Neural cell (in vitro differentiated cells): ENCODE data around the gene BCAT1. TPM values are rescaled to one million over a fixed set of nuclear protein-coding genes. Genes with fewer than 3 reads are reported as not detected.

Experiments
- H2AFZ ChIP-seq: fragments of 200-600, 300-800 bp; sonication (generic), shearing (Covaris generic); 2 replicates; pipeline ENCODE4 v1.6.0; 2014; ENCODE audit warnings: low read depth, mild to moderate bottlenecking, antibody characterized with exemption, low read length, moderate library complexity
- H3F3A ChIP-seq: fragments of 200-600 bp; shearing (Covaris generic); 2 replicates; pipeline ENCODE4 v1.6.1; 2016; ENCODE audit warnings: mild to moderate bottlenecking, moderate library complexity, mixed read lengths, antibody characterized with exemption, low read length; ENCODE audit not compliant: insufficient read depth, poor library complexity, severe bottlenecking
- H3K27ac ChIP-seq: fragments of 200-600, 300-800 bp; sonication (generic), shearing (Covaris generic); 2 replicates; pipeline ENCODE4 v1.5.1; 2014; ENCODE audit warnings: mild to moderate bottlenecking, low read length, moderate library complexity
- H3K27me3 ChIP-seq: fragments of 300-800, 200-600 bp; sonication (generic), shearing (Covaris generic); 2 replicates; pipeline ENCODE4 v1.6.0; 2014; ENCODE audit warnings: mild to moderate bottlenecking, low read depth, low read length, moderate library complexity; ENCODE audit not compliant: insufficient read depth
- H3K36me3 ChIP-seq: fragments of 300-800, 200-600 bp; sonication (generic), shearing (Covaris generic); 2 replicates; pipeline ENCODE4 v1.5.1; 2014; ENCODE audit warnings: mild to moderate bottlenecking, antibody characterized with exemption, low read length, moderate library complexity; ENCODE audit not compliant: insufficient read depth
- H3K4me2 ChIP-seq: fragments of 300-800, 200-600 bp; sonication (generic), shearing (Covaris generic); 2 replicates; pipeline ENCODE4 v1.6.0; 2014; ENCODE audit warnings: mild to moderate bottlenecking, low read length
- H3K4me3 ChIP-seq: fragments of 300-800, 200-600 bp; sonication (generic), shearing (Covaris generic); 2 replicates; pipeline ENCODE4 v1.5.1; 2014; ENCODE audit warnings: mild to moderate bottlenecking, low read length, moderate library complexity
- H3K79me2 ChIP-seq: fragments of 200-600 bp; shearing (Covaris generic); replicated peaks from 2 replicates; pipeline ENCODE4 v1.6.0; 2014; ENCODE audit warnings: mild to moderate bottlenecking, low read length, moderate library complexity; ENCODE audit not compliant: insufficient read depth
- H3K9ac ChIP-seq: fragments of 300-800, 200-600 bp; sonication (generic), shearing (Covaris generic); 2 replicates; pipeline ENCODE4 v1.6.1; 2016; ENCODE audit warnings: mild to moderate bottlenecking, low read length, mixed read lengths
- H3K9me2 ChIP-seq: fragments of 200-600 bp; shearing (Covaris generic); 2 replicates; pipeline ENCODE4 v1.6.1; 2016; ENCODE audit warnings: mild to moderate bottlenecking, low read length, mixed read lengths; ENCODE audit not compliant: insufficient read depth
- H3K9me3 ChIP-seq: fragments of 200-600, 300-800 bp; sonication (generic), shearing (Covaris generic); 2 replicates; pipeline ENCODE4 v1.6.1; 2016; ENCODE audit warnings: mild to moderate bottlenecking, mixed run types, low read length, moderate library complexity, mixed read lengths
- H4K20me1 ChIP-seq: fragments of 200-600 bp; shearing (Covaris generic); 2 replicates; pipeline ENCODE4 v1.6.1; 2016; ENCODE audit warnings: mild to moderate bottlenecking, mixed run types; ENCODE audit not compliant: insufficient read depth
- EP300 ChIP-seq: fragments of 450-650 bp; conservative IDR thresholded peaks from 2 replicates; pipeline ENCODE4 v1.6.1; 2014; ENCODE audit warnings: antibody characterized with exemption, mild to moderate bottlenecking, moderate library complexity; ENCODE audit not compliant: poor library complexity, severe bottlenecking
- EZH2 ChIP-seq: fragments of 200-600, 300-800 bp; shearing (Covaris generic), sonication (generic); IDR thresholded peaks from 2 replicates; pipeline ENCODE4 v1.6.1; 2014; ENCODE audit warnings: antibody characterized with exemption, low read length, borderline replicate concordance, mild to moderate bottlenecking; ENCODE audit not compliant: insufficient read depth, poor library complexity, severe bottlenecking
- MXI1 ChIP-seq: fragments of 450-650 bp; conservative IDR thresholded peaks from 2 replicates; pipeline ENCODE4 v1.6.1; 2014; ENCODE audit warnings: antibody characterized with exemption, mild to moderate bottlenecking; ENCODE audit not compliant: poor library complexity, severe bottlenecking
- POLR2AphosphoS5 ChIP-seq: IDR thresholded peaks from 2 replicates; pipeline ENCODE4 v1.6.1; 2012
- RAD21 ChIP-seq: fragments of 450-650 bp; conservative IDR thresholded peaks from 2 replicates; pipeline ENCODE4 v1.6.1; 2014; ENCODE audit warnings: antibody characterized with exemption, mild to moderate bottlenecking, moderate library complexity
- REST ChIP-seq: IDR thresholded peaks from 2 replicates; pipeline ENCODE4 v1.6.1; 2012; ENCODE audit warnings: borderline replicate concordance
- SMC3 ChIP-seq: fragments of 450-650 bp; conservative IDR thresholded peaks from 2 replicates; pipeline ENCODE4 v1.6.1; 2014; ENCODE audit warnings: antibody characterized with exemption, mild to moderate bottlenecking, moderate library complexity; ENCODE audit not compliant: poor library complexity
- TAF1 ChIP-seq: IDR thresholded peaks from 2 replicates; pipeline ENCODE4 v1.6.1; 2012; ENCODE audit warnings: low read depth
- polyA plus RNA-seq: library from polyadenylated mRNA; depleted of rRNA; stranded (reverse); fragments of >200 nt; gene quantifications from 2 replicates; pipeline ENCODE4 v1.2.3, GENCODE V29; 2014
- TF ChIP-seq, protein P1 (sequence below): fragments of 450-650 bp; IDR thresholded peaks from 2 replicates; pipeline ENCODE4 v1.5.1; 2014; ENCODE audit warnings: antibody characterized with exemption, mild to moderate bottlenecking, moderate library complexity; ENCODE audit not compliant: poor library complexity, severe bottlenecking

Gene BCAT1
- polyA plus RNA-seq, 1 donor from 2014 or later = 31.3 TPM

- Histone ChIP-seq H3K79me2 (no peaks in the 10 kb centered on the region), H2AFZ (peak overlapping the region; percentile 43), H3K27ac (peak overlapping the region; percentile 63), H3K9me2 (no peaks in the 10 kb centered on the region), H4K20me1 (no peaks in the 10 kb centered on the region), H3F3A (peaks cover 4% of the 10 kb centered on the region), H3K9me3 (no peaks in the 10 kb centered on the region), H3K4me2 (peak overlapping the region; percentile 70), H3K9ac (peak overlapping the region; percentile 73), H3K4me3 (peak overlapping the region; percentile 68), H3K27me3 (no peaks in the 10 kb centered on the region), H3K36me3 (no peaks in the 10 kb centered on the region)
- peak; percentile 73 for TF ChIP-seq POLR2AphosphoS5
- TF ChIP-seq EP300 = peak; percentile 13
- peak; percentile 67 for TF ChIP-seq MXI1
- no peak for TF ChIP-seq SMC3
- TF ChIP-seq REST = peak; percentile 75
- no peak for TF ChIP-seq EZH2
- TF ChIP-seq RAD21 = no peak
- TF ChIP-seq TAF1 = peak; percentile 60
- TF ChIP-seq, protein P1, sequence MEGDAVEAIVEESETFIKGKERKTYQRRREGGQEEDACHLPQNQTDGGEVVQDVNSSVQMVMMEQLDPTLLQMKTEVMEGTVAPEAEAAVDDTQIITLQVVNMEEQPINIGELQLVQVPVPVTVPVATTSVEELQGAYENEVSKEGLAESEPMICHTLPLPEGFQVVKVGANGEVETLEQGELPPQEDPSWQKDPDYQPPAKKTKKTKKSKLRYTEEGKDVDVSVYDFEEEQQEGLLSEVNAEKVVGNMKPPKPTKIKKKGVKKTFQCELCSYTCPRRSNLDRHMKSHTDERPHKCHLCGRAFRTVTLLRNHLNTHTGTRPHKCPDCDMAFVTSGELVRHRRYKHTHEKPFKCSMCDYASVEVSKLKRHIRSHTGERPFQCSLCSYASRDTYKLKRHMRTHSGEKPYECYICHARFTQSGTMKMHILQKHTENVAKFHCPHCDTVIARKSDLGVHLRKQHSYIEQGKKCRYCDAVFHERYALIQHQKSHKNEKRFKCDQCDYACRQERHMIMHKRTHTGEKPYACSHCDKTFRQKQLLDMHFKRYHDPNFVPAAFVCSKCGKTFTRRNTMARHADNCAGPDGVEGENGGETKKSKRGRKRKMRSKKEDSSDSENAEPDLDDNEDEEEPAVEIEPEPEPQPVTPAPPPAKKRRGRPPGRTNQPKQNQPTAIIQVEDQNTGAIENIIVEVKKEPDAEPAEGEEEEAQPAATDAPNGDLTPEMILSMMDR = no peak
Measured at GRCh38 chr12:24901576-24902461, 47.1 kb downstream of the BCAT1 start.

DNA sequence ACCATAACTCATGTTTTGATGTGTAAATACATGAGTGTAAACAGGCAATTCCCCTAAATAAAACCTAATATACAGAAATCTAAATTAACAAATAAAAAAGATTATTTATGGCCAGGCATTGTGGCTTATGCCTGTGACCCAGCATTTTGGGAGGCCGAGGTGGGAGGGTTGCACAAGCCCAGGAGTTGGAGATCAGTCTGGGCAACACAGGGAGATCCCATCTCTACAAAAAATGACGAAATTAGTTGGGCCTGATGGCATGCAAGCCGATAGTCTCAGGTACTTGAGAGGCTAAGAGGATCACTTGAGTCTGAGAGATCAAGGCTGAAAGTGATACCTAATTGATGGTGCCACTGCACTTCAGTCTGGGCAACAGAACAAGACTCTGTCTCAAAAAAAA, 48.7 kb downstream of the BCAT1 start:
- Histone ChIP-seq H4K20me1 (no peaks in the 10 kb centered on the region), H3K4me2 (no peak overlapping the region), H3K9me3 (no peaks in the 10 kb centered on the region), H3K79me2 (no peaks in the 10 kb centered on the region), H3F3A (peaks cover 4% of the 10 kb centered on the region), H3K27ac (no peak overlapping the region), H3K36me3 (no peaks in the 10 kb centered on the region), H3K4me3 (no peak overlapping the region), H3K27me3 (no peaks in the 10 kb centered on the region), H3K9ac (no peak overlapping the region), H2AFZ (no peak overlapping the region), H3K9me2 (no peaks in the 10 kb centered on the region)
- TF ChIP-seq RAD21 = no peak
